PC-9 (cell line): ENCODE results near the gene SASH3.

ENCODE experiments used
- EZH2 ChIP-seq: fragments of 200-600 bp; sonication (generic); IDR thresholded peaks from 2 replicates; pipeline ENCODE4 v1.8.0; 2017; ENCODE audit warnings: antibody characterized with exemption, low read depth
- TF ChIP-seq, protein P1 (sequence below): fragments of 200-600 bp; sonication (generic); conservative IDR thresholded peaks from 2 replicates; pipeline ENCODE4 v1.6.1; 2017; ENCODE audit warnings: mixed run types, antibody characterized with exemption, mild to moderate bottlenecking, moderate library complexity

DNA sequence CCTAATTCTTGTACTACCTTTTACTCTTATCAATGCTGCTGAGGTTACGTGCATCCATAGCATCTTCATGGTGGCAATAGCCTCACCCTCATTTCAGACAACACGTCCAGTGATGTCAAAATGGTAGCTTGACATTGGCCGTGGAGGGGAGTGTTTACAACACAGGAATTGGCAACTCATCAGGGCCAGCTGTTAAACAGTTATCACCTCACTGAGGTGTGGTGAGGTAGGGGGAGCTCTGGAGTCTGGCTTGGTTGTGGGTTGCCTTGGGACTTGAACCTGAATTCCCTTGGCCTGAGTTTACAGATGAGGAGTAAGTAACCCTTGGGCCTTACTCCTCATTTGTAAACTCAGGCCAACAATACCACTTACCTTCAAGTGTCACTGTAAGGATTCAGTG, 10.4 kb downstream of the SASH3 start:
- TF ChIP-seq, protein P1, sequence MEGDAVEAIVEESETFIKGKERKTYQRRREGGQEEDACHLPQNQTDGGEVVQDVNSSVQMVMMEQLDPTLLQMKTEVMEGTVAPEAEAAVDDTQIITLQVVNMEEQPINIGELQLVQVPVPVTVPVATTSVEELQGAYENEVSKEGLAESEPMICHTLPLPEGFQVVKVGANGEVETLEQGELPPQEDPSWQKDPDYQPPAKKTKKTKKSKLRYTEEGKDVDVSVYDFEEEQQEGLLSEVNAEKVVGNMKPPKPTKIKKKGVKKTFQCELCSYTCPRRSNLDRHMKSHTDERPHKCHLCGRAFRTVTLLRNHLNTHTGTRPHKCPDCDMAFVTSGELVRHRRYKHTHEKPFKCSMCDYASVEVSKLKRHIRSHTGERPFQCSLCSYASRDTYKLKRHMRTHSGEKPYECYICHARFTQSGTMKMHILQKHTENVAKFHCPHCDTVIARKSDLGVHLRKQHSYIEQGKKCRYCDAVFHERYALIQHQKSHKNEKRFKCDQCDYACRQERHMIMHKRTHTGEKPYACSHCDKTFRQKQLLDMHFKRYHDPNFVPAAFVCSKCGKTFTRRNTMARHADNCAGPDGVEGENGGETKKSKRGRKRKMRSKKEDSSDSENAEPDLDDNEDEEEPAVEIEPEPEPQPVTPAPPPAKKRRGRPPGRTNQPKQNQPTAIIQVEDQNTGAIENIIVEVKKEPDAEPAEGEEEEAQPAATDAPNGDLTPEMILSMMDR, result no peak
- TF ChIP-seq EZH2, result no peak
